Thyroid gland (tissue), 4 donors: ENCODE data around the gene PTCD1.

Experiments used
- CTCF ChIP-seq, 6 experiments: fragments of 200-600 bp in 3 of 6; fragments of 450-650 bp in 3 of 6; sonication (generic) in 3 of 6; IDR thresholded peaks; one replicate each; pipeline ENCODE4 v1.5.1; 2016 to 2019; ENCODE audit warnings: antibody characterized with exemption in 6 of 6, mild to moderate bottlenecking in 2 of 6, inconsistent platforms in 1 of 6, moderate library complexity in 1 of 6
- POLR2A ChIP-seq, 2 donors: fragments of 450-650 bp; IDR thresholded peaks; one replicate each; pipeline ENCODE4 v1.6.1; 2017; ENCODE audit warnings: antibody characterized with exemption in 2 of 2, mild to moderate bottlenecking in 2 of 2, moderate library complexity in 1 of 2

GRCh38 chr7:99418260-99418659 is 20.3 kb downstream of the PTCD1 start:
- TF ChIP-seq CTCF (IDR thresholded peaks at IDR 0.05), result no peak
- TF ChIP-seq POLR2A (IDR thresholded peaks at IDR 0.05), result no peak
